HG03571 (cell line): ENCODE measurements around the gene MAP6D1.
"Not testable (repeated sequence)": the region's sequence is repeated elsewhere in the genome, so short reads cannot be mapped to it uniquely, and the experiment has no call there.

Experiments
- ATAC-seq: cut with Tn5 transposase; IDR thresholded peaks from one replicate; pipeline ENCODE4 v1.9.1; 2021; ENCODE audit not compliant: unreplicated experiment

The MAP6D1 gene

GRCh38 chr3:183801601-183802000, 23.8 kb downstream of the MAP6D1 start:
- ATAC-seq, result no peak

GRCh38 chr3:183800243-183800863, 25.0 kb downstream of the MAP6D1 start:
- ATAC-seq, result no peak

- ATAC-seq, result no peak
Measured at GRCh38 chr3:183799461-183799860, 25.9 kb downstream of the MAP6D1 start.

GRCh38 chr3:183797996-183798395, 27.4 kb downstream of the MAP6D1 start:
- no peak for ATAC-seq

- ATAC-seq, result no peak
Measured at GRCh38 chr3:183796372-183796771, 29.0 kb downstream of the MAP6D1 start.

- no peak for ATAC-seq
Measured at GRCh38 chr3:183794452-183794851, 30.9 kb downstream of the MAP6D1 start.

- ATAC-seq, result no peak
Measured at GRCh38 chr3:183792976-183793375, 32.4 kb downstream of the MAP6D1 start.

GRCh38 chr3:183790700-183791099, 34.7 kb downstream of the MAP6D1 start:
- no peak for ATAC-seq

GRCh38 chr3:183789826-183790225, 35.6 kb downstream of the MAP6D1 start:
- ATAC-seq, result no peak

- not testable (repeated sequence) for ATAC-seq
Measured at GRCh38 chr3:183784503-183784902, 40.9 kb downstream of the MAP6D1 start.

GRCh38 chr3:183782576-183783276, 42.7 kb downstream of the MAP6D1 start:
- no peak for ATAC-seq

- no peak for ATAC-seq
Measured at GRCh38 chr3:183781246-183781645, 44.1 kb downstream of the MAP6D1 start.

GRCh38 chr3:183779896-183780465, 45.4 kb downstream of the MAP6D1 start:
- no peak for ATAC-seq

- no peak for ATAC-seq
Measured at GRCh38 chr3:183777016-183777618, 48.3 kb downstream of the MAP6D1 start.

- ATAC-seq, result not testable (repeated sequence)
Measured at GRCh38 chr3:183776451-183776850, 48.9 kb downstream of the MAP6D1 start.

- ATAC-seq, result no peak
Measured at GRCh38 chr3:183775781-183776180, 49.6 kb downstream of the MAP6D1 start.

GRCh38 chr3:183774631-183775030, 50.7 kb downstream of the MAP6D1 start:
- no peak for ATAC-seq

- no peak for ATAC-seq
Measured at GRCh38 chr3:183769453-183769852, 55.9 kb downstream of the MAP6D1 start.

- no peak for ATAC-seq
Measured at GRCh38 chr3:183768114-183768513, 57.3 kb downstream of the MAP6D1 start.

- no peak for ATAC-seq
Measured at GRCh38 chr3:183766745-183767606, 58.4 kb downstream of the MAP6D1 start.

- no peak for ATAC-seq
Measured at GRCh38 chr3:183766107-183766506, 59.3 kb downstream of the MAP6D1 start.
